Muscle layer of duodenum (tissue), 2 donors: Measurements from ENCODE around the gene RAB27B.

Source experiments
- H3K27ac ChIP-seq: one replicate; pipeline ENCODE4 v1.7.0; 2013; ENCODE audit warnings: mild to moderate bottlenecking, low read length
- H3K27me3 ChIP-seq: one replicate; pipeline ENCODE4 v1.7.0; 2013; ENCODE audit warnings: low read depth, mild to moderate bottlenecking, control low read depth, low read length
- H3K36me3 ChIP-seq, 2 donors: one replicate each; pipeline ENCODE4 v1.7.0; 2013; ENCODE audit warnings: low read length in 2 of 2, control low read depth in 1 of 2, mild to moderate bottlenecking in 1 of 2; ENCODE audit not compliant: insufficient read depth in 2 of 2, control insufficient read depth in 1 of 2
- H3K4me1 ChIP-seq, 2 donors: one replicate each; pipeline ENCODE4 v1.7.0; 2013; ENCODE audit warnings: low read length in 2 of 2, mild to moderate bottlenecking in 2 of 2, control low read depth in 1 of 2, moderate library complexity in 1 of 2; ENCODE audit not compliant: insufficient read depth in 2 of 2, control insufficient read depth in 1 of 2
- H3K4me3 ChIP-seq, 2 donors: one replicate each; pipeline ENCODE4 v1.7.0; 2013; ENCODE audit warnings: low read length in 2 of 2, low read depth in 1 of 2, mild to moderate bottlenecking in 1 of 2
- H3K9me3 ChIP-seq, 2 donors: one replicate each; pipeline ENCODE4 v1.7.0; 2013; ENCODE audit warnings: low read length in 2 of 2, control low read depth in 1 of 2, mild to moderate bottlenecking in 1 of 2; ENCODE audit not compliant: control insufficient read depth in 1 of 2
- donor health status: healthy.

The RAB27B gene

DNA sequence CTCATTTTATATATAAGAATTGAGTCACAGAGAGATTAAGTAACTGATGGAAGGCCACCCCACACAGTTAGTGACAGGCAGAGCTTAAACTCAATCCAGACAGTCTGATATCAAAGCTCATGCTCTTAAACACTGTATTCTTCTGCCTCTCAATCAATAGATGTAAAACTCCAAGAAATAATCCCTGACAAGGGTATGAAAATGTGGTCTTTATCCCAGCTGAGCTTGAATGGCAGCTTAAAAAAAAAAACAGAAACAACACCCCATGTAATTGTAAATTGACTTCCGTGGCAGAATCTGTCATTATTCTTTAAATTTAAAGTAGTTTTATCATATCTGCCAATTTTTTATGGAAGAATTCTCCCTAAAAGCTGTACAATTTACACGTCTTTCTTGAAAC is 60.1 kb downstream of the RAB27B start:
- Histone ChIP-seq H3K27me3 (no peaks in the 10 kb centered on the region), H3K4me3 (no peak overlapping the region), H3K36me3 (no peaks in the 10 kb centered on the region)

DNA sequence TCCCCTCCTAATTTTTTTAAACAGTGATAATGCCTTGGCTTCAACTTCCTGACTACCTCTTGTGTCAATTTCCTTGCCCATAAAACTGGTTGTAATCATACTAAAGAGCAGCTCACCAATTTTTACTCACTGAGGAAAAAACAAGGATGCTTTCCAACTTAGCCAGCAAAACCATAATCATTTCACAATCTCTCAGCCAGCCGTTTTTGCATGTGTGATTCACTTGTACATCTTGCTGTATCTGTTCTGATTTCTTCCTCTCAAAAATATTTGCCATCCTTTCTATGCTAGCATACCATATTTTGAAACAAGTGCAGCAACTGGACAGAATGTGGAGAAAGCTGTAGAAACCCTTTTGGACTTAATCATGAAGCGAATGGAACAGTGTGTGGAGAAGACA is 60.7 kb downstream of the RAB27B start:
- H3K9me3 ChIP-seq, result no peaks in the 10 kb centered on the region
- H3K27me3 ChIP-seq, result no peaks in the 10 kb centered on the region
- H3K27ac ChIP-seq, result no peak overlapping the region
- no peaks in the 10 kb centered on the region for H3K4me1 ChIP-seq
- no peak overlapping the region for H3K4me3 ChIP-seq
- no peaks in the 10 kb centered on the region for H3K36me3 ChIP-seq

More for the DNA sequence above, 60.1 kb downstream of the RAB27B start:
- Histone ChIP-seq H3K27ac (no peak overlapping the region), H3K4me1 (no peaks in the 10 kb centered on the region), H3K9me3 (no peaks in the 10 kb centered on the region)

- H3K4me1 ChIP-seq, result no peaks in the 10 kb centered on the region
- no peaks in the 10 kb centered on the region for H3K27me3 ChIP-seq
- no peaks in the 10 kb centered on the region for H3K9me3 ChIP-seq
- no peaks in the 10 kb centered on the region for H3K36me3 ChIP-seq
- H3K27ac ChIP-seq, result no peak overlapping the region
- H3K4me3 ChIP-seq, result no peak overlapping the region
Observed at GRCh38 chr18:54899500-54899899, 71.2 kb downstream of the RAB27B start.

DNA sequence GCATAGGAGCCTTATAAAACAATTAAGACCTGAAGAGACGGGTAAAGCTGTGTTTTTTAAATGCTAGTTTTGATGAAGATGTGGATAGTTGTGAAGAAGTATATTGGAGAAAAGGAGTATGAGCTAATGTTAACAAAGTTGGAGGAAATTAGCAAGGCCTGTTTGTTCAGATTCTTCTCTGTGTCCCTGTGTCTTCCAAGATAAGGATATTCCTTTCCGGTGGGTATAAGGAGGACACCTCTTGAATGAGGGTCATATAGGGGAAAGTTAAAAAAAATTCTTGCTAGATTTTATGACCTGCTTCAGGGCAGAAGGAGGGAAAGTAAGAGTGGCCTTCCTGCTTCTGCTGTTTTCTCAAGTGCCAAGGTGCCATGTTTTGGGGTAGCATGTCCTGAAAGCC is 72.0 kb downstream of the RAB27B start:
- Histone ChIP-seq H3K27ac (no peak overlapping the region), H3K36me3 (no peaks in the 10 kb centered on the region), H3K4me3 (no peak overlapping the region), H3K9me3 (no peaks in the 10 kb centered on the region), H3K4me1 (no peaks in the 10 kb centered on the region), H3K27me3 (no peaks in the 10 kb centered on the region)

DNA sequence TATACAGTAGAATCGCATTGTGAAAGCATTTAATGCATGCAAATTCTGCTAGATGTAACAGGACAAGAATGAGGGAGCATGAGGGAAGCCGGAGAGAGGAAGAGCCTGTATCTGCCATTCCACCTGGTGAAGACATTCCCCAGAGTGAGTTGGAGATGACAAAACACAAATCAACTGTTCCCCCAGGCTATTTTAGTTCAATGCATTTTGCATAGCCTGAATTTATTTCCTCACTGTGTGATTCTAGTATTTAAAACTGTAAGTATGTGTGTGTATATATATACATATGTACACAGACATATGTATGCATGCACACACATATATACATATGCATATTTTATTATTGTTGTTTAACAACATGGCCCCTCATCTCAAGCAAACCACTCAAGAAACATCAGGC is 76.3 kb downstream of the RAB27B start:
- H3K36me3 ChIP-seq, result no peaks in the 10 kb centered on the region
- H3K4me1 ChIP-seq, result no peaks in the 10 kb centered on the region
- H3K27me3 ChIP-seq, result no peaks in the 10 kb centered on the region
- no peak overlapping the region for H3K4me3 ChIP-seq
- no peak overlapping the region for H3K27ac ChIP-seq
- H3K9me3 ChIP-seq, result no peaks in the 10 kb centered on the region

DNA sequence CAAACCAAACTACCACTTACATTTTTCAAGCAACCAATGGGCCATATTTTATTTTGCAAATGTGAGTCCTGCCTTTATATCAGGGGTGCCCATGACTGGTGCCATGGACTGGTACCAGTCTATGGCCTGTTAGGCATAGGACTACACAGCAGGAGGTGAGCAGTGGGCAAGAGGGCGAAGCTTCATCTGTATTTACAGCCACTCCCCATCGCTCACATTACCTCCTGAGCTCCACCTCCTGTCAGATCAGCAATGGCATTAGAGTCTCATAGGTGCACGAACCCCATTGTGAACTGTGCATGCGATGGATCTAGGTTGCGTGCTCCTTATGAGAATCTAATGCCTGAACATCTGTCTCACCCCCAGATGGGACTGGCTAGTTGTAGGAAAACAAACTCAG is 77.4 kb downstream of the RAB27B start:
- Histone ChIP-seq H3K27me3 (no peaks in the 10 kb centered on the region), H3K4me1 (no peaks in the 10 kb centered on the region), H3K9me3 (no peaks in the 10 kb centered on the region), H3K36me3 (no peaks in the 10 kb centered on the region), H3K4me3 (no peak overlapping the region), H3K27ac (no peak overlapping the region)

GRCh38 chr18:54906331-54907185 is 78.3 kb downstream of the RAB27B start:
- Histone ChIP-seq H3K36me3 (no peaks in the 10 kb centered on the region), H3K4me3 (no peak overlapping the region)

DNA sequence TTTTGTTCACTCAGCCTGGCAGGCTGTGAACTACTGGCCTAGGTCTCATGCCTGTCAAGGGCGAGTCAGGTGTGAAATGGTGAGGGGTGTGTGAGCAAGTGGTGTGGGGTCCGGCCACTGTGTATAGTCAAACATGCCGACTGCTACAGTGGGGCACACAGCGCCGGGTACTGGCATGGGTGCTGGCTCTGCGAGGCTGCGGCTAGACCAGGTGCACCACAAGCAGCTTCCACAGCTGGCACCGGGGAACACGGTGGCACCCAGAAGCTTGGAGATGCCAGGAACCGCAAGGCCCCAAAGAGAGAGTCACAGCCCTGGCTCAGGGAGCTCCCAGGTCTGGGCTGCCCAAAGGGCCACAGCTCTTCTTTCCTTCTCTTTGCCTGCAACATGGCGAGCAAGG is 81.3 kb downstream of the RAB27B start:
- Histone ChIP-seq H3K9me3 (no peaks in the 10 kb centered on the region), H3K4me3 (no peak overlapping the region), H3K36me3 (no peaks in the 10 kb centered on the region), H3K27ac (no peak overlapping the region), H3K4me1 (no peaks in the 10 kb centered on the region), H3K27me3 (no peaks in the 10 kb centered on the region)

More at GRCh38 chr18:54906331-54907185, 78.3 kb downstream of the RAB27B start:
- no peaks in the 10 kb centered on the region for H3K9me3 ChIP-seq
- H3K27me3 ChIP-seq, result no peaks in the 10 kb centered on the region
- H3K4me1 ChIP-seq, result no peaks in the 10 kb centered on the region
- no peak overlapping the region for H3K27ac ChIP-seq

DNA sequence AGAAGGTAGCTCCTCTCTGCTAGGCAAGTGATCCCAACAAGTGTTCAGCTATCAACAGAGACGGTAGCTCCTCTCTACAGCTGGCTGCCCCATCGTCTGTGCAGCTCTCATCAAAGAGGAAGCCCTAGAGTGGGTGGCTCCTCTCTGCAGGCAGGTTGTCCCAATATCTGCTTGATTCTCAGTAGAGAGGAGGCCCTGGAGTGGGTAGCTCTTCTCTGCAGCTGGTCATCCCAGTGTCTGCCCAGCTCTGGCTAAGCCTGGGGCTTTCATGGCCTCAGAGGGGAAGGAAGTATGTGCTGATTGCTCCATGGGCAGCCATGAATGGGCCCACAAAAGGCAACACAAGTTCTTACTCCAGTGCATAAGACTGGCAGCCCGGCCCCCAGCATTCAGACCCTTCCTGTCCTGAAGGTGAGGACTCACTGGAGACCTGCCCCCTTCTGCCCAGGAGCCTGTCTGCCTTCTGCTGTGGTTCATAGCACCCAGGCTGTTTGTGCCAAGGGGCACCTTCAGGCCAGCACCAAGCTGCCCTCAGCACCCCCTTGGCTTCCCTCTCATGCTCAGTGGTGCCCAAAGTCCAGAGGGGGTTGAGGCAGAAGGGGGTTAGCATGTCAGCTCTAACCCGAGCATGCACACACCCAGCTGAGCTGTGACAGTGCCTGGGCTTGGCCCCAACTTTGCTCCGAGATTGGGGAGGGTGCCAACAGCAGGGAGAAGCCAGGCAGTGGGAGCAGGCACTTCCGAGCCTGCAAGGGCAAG is 82.1 kb downstream of the RAB27B start:
- Histone ChIP-seq H3K36me3 (no peaks in the 10 kb centered on the region), H3K27ac (no peak overlapping the region), H3K9me3 (no peaks in the 10 kb centered on the region), H3K27me3 (no peaks in the 10 kb centered on the region), H3K4me3 (no peak overlapping the region), H3K4me1 (no peaks in the 10 kb centered on the region)

GRCh38 chr18:54911551-54911950 is 83.3 kb downstream of the RAB27B start:
- Histone ChIP-seq H3K36me3 (no peaks in the 10 kb centered on the region), H3K27ac (no peak overlapping the region), H3K27me3 (no peaks in the 10 kb centered on the region), H3K4me1 (no peaks in the 10 kb centered on the region), H3K4me3 (no peak overlapping the region), H3K9me3 (no peaks in the 10 kb centered on the region)

- Histone ChIP-seq H3K4me3 (no peak overlapping the region), H3K4me1 (no peaks in the 10 kb centered on the region), H3K36me3 (no peaks in the 10 kb centered on the region), H3K27ac (no peak overlapping the region), H3K9me3 (no peaks in the 10 kb centered on the region), H3K27me3 (no peaks in the 10 kb centered on the region)
Observed at GRCh38 chr18:54914816-54915215, 86.5 kb downstream of the RAB27B start.
